K562 (cell line): ENCODE measurements around the gene KRABD2.

Experiments used
- ATAC-seq: fragments of 200-7000 bp; cut with Tn5 transposase; 3 replicates; pipeline ENCODE4 v1.9.1; 2020; ENCODE audit warnings: moderate library complexity
- BruUV-seq: library from RNA; stranded (reverse); fragments of 400-500 nt; replicated peaks from 2 replicates; lab custom pipeline; 2021; lab: Mats Ljungman, UMichigan
- CTCF ChIA-PET: fragments of 300-600 bp; formaldehyde crosslinking; extraction: SDS; loops from one replicate; lab custom pipeline; 2021; ENCODE audit warnings: low intra/inter-chr PET ratio; lab: Yijun Ruan, JAX
- POLR2A ChIA-PET: fragments of 300-600, 350-650 bp; sonication (Branson Sonifier 250); formaldehyde crosslinking; extraction: SDS; loops from one replicate; lab custom pipeline; 2021; ENCODE audit warnings: antibody characterized with exemption, inconsistent platforms; lab: Yijun Ruan, JAX
- DNase-seq, 4 experiments: peaks; one replicate each; pipeline versions ENCODE4 v3.0.0 to v3.0.0-alpha.2; 2011 to 2018; ENCODE audit warnings: low spot score in 3 of 4, mixed read lengths in 3 of 4; ENCODE audit errors: extremely low read depth in 1 of 4
- FAIRE-seq: peaks from 2 replicates; lab custom pipeline; 2011; peaks lifted over from hg19 to GRCh38; lab: Jason Lieb, UNC
- H2AFZ ChIP-seq: 2 replicates; pipeline ENCODE4 v1.6.0; 2011; ENCODE audit warnings: low read depth, low read length, control low read depth, inconsistent platforms
- H3K27ac ChIP-seq: fragments of 200-600 bp; 3 replicates; pipeline ENCODE4 v1.8.0; 2011; ENCODE audit warnings: low read depth, mild to moderate bottlenecking, control low read depth, inconsistent platforms, low read length, moderate library complexity, mixed read lengths; ENCODE audit errors: extremely low read depth
- H3K27me3 ChIP-seq, 2 experiments: fragments of 300-600 bp in 1 of 2; 2 replicates in 1 of 2; 3 replicates in 1 of 2; pipeline versions ENCODE4 v1.6.0 to v1.8.0; 2011; ENCODE audit warnings: inconsistent platforms in 2 of 2, low read length in 2 of 2, mild to moderate bottlenecking in 1 of 2, mixed read lengths in 1 of 2, moderate library complexity in 1 of 2; ENCODE audit not compliant: control insufficient read depth in 2 of 2, insufficient read depth in 2 of 2
- H3K36me3 ChIP-seq: fragments of 300-600 bp; 3 replicates; pipeline ENCODE4 v1.8.0; 2011; ENCODE audit warnings: mild to moderate bottlenecking, low read length, inconsistent platforms; ENCODE audit not compliant: control insufficient read depth, insufficient read depth
- H3K4me1 ChIP-seq, 2 experiments: fragments of 200-600 bp in 1 of 2; replicated peaks in 1 of 2; 2 replicates in 1 of 2; 3 replicates in 1 of 2; pipeline versions ENCODE4 v1.5.1 to v1.8.0; 2011; ENCODE audit warnings: inconsistent platforms in 2 of 2, low read length in 2 of 2, mild to moderate bottlenecking in 1 of 2, mixed read lengths in 1 of 2, moderate library complexity in 1 of 2; ENCODE audit not compliant: control insufficient read depth in 2 of 2, insufficient read depth in 2 of 2
- H3K4me2 ChIP-seq: 2 replicates; pipeline ENCODE4 v1.6.1; 2011; ENCODE audit warnings: low read length, control low read depth, inconsistent platforms, mixed read lengths; ENCODE audit not compliant: insufficient read depth
- H3K4me3 ChIP-seq: fragments of 200-600 bp; sonication (generic), shearing (Covaris generic); 2 replicates; pipeline ENCODE4 v1.5.1; 2016; ENCODE audit warnings: control low read depth, inconsistent platforms
- H3K79me2 ChIP-seq: fragments of 200-600 bp; 3 replicates; pipeline ENCODE4 v1.8.0; 2011; ENCODE audit warnings: low read length, inconsistent platforms; ENCODE audit not compliant: control insufficient read depth, insufficient read depth
- H3K9ac ChIP-seq, 2 experiments: 2 replicates each; pipeline versions ENCODE4 v1.6.0 to v1.6.1; 2011; ENCODE audit warnings: low read depth in 2 of 2, low read length in 2 of 2, control low read depth in 1 of 2, inconsistent platforms in 1 of 2, mild to moderate bottlenecking in 1 of 2, mixed read lengths in 1 of 2; ENCODE audit not compliant: insufficient read depth in 1 of 2
- H3K9me1 ChIP-seq: one replicate; pipeline ENCODE4 v1.6.0; 2011; ENCODE audit warnings: inconsistent platforms, mild to moderate bottlenecking, low read length, moderate library complexity; ENCODE audit not compliant: control insufficient read depth, insufficient read depth
- H3K9me3 ChIP-seq: replicated peaks from 2 replicates; pipeline ENCODE4 v1.5.1; 2011; ENCODE audit warnings: low read depth, low read length, inconsistent platforms; ENCODE audit not compliant: control insufficient read depth, insufficient read depth
- H4K20me1 ChIP-seq: replicated peaks from 2 replicates; pipeline ENCODE4 v1.6.1; 2011; ENCODE audit warnings: low read length, inconsistent platforms, mixed read lengths; ENCODE audit not compliant: control insufficient read depth, insufficient read depth
- ATF7 ChIP-seq: fragments of 450-650 bp; IDR thresholded peaks from 2 replicates; pipeline ENCODE4 v1.7.1; 2014; ENCODE audit warnings: mild to moderate bottlenecking, moderate library complexity
- BDP1 ChIP-seq: IDR thresholded peaks from 3 replicates; pipeline ENCODE4 v1.6.1; 2011; ENCODE audit not compliant: insufficient read length, insufficient read depth
- CBX8 ChIP-seq: fragments of 200-600 bp; sonication (generic); IDR thresholded peaks from 2 replicates; pipeline ENCODE4 v1.6.1; 2012; ENCODE audit warnings: borderline replicate concordance, mixed run types, low read depth, mild to moderate bottlenecking, moderate library complexity, mixed read lengths, low read length, control low read depth, inconsistent platforms; ENCODE audit not compliant: poor library complexity, severe bottlenecking; ENCODE audit errors: extremely low read depth
- CSDE1 ChIP-seq, 2 experiments: fragments of 450-650 bp; IDR thresholded peaks; 2 replicates each; pipeline ENCODE4 v1.6.1; 2016; ENCODE audit warnings: mild to moderate bottlenecking in 1 of 2
- LEF1 ChIP-seq: fragments of 450-650 bp; IDR thresholded peaks from 2 replicates; pipeline ENCODE4 v1.6.1; 2016; ENCODE audit warnings: mild to moderate bottlenecking
- MCM3 ChIP-seq: fragments of 450-650 bp; IDR thresholded peaks from 2 replicates; pipeline ENCODE4 v1.6.1; 2016
- MTA2 ChIP-seq: fragments of 450-650 bp; IDR thresholded peaks from 2 replicates; pipeline ENCODE4 v1.6.1; 2016; ENCODE audit warnings: low read depth
- NFYB ChIP-seq: IDR thresholded peaks from 2 replicates; pipeline ENCODE4 v1.6.1; 2011; ENCODE audit warnings: mild to moderate bottlenecking, moderate library complexity; ENCODE audit not compliant: insufficient read length; ENCODE audit errors: extremely low read depth
- PCBP1 ChIP-seq: fragments of 200-400 bp; formaldehyde crosslinking; IDR thresholded peaks from 2 replicates; pipeline ENCODE4 v1.6.1; 2018; ENCODE audit warnings: mild to moderate bottlenecking, low read depth, low read length; ENCODE audit not compliant: poor library complexity, severe bottlenecking
- RAD21 ChIP-seq, 2 experiments: fragments of 250-450 bp in 1 of 2; fragments of 450-650 bp in 1 of 2; sonication (Bioruptor Pico) in 1 of 2; formaldehyde crosslinking in 1 of 2; IDR thresholded peaks in 1 of 2; conservative IDR thresholded peaks in 1 of 2; 2 replicates each; pipeline versions ENCODE4 v1.4.0 to v1.8.0; 2020 to 2022; ENCODE audit warnings: mild to moderate bottlenecking in 2 of 2, moderate library complexity in 1 of 2
- SREBF2 ChIP-seq: sonication (generic); formaldehyde crosslinking; IDR thresholded peaks from 2 replicates; pipeline ENCODE4 v1.4.0; 2020; ENCODE audit warnings: mild to moderate bottlenecking, missing genetic modification reagents
- TOE1 ChIP-seq, 2 experiments: fragments of 450-650 bp in 1 of 2; sonication (generic) in 1 of 2; formaldehyde crosslinking in 1 of 2; IDR thresholded peaks; 2 replicates each; pipeline versions ENCODE4 v1.7.1 to v1.8.0; 2016 to 2022; ENCODE audit warnings: borderline replicate concordance in 2 of 2, mild to moderate bottlenecking in 2 of 2, antibody characterized with exemption in 1 of 2, inconsistent platforms in 1 of 2, low read depth in 1 of 2, missing genetic modification reagents in 1 of 2, moderate library complexity in 1 of 2
- ZNF445 ChIP-seq: fragments of 250-450 bp; sonication (Bioruptor Pico); IDR thresholded peaks from 2 replicates; pipeline ENCODE4 v1.4.0; 2020; ENCODE audit warnings: low read depth, mild to moderate bottlenecking, moderate library complexity
- ZNF584 ChIP-seq: fragments of 200-800 bp; sonication (Bioruptor generic); IDR thresholded peaks from 2 replicates; pipeline ENCODE4 v1.6.1; 2016; ENCODE audit warnings: low read depth, mild to moderate bottlenecking, missing genetic modification characterization, missing compliant biosample characterization
- ZNF785 ChIP-seq: fragments of 250-450 bp; sonication (Bioruptor Pico); IDR thresholded peaks from 2 replicates; pipeline ENCODE4 v1.4.0; 2020; ENCODE audit warnings: mild to moderate bottlenecking
- WGBS: fragments of 100-300 bp; shearing (Covaris generic); methylation state at CpG from one replicate; pipeline ENCODE4 v1.1.6; 2016; ENCODE audit warnings: low coverage, mixed read lengths; ENCODE audit not compliant: insufficient coverage; ENCODE audit errors: missing lambda C conversion rate; 5-methylcytosine and 5-hydroxymethylcytosine counted together
- in situ Hi-C: fragments of 300-500 bp; cut with MboI; formaldehyde crosslinking; loops from 4 replicates; pipeline ENCODE4 v1.15.0; 2018; ENCODE audit warnings: inconsistent platforms, mixed read lengths
- intact Hi-C: fragments of 100-400 bp; cut with micrococcal nuclease; formaldehyde crosslinking; loops from 2 replicates; pipeline ENCODE4 v1.14.2; 2022
- TF ChIP-seq, protein P1 (sequence below): fragments of 200-400 bp; formaldehyde crosslinking; IDR thresholded peaks from 2 replicates; pipeline ENCODE4 v1.6.1; 2017; ENCODE audit warnings: mild to moderate bottlenecking, low read depth, low read length, moderate library complexity

KRABD2 gene

GRCh38 chr17:8365143-8365542 is 11.4 kb downstream of the KRABD2 start:
- no peak for DNase-seq

More at GRCh38 chr17:8365143-8365542, 11.4 kb downstream of the KRABD2 start:
- no peaks in the 10 kb centered on the region for H4K20me1 ChIP-seq
- no peak overlapping the region for H3K9ac ChIP-seq
- H3K4me1 ChIP-seq, result peaks cover 0 to 27% of the 10 kb centered on the region in 2 experiments; a peak in 4 of 5 replicates
- FAIRE-seq (no peak), ATAC-seq (no peak)
- no peak overlapping the region for H3K4me2 ChIP-seq
- no TSS peak for BruUV-seq
- no peaks in the 10 kb centered on the region for H3K79me2 ChIP-seq
- POLR2A ChIA-PET, result no interaction called here
- intact Hi-C loops, result no loop called here
- no peak for TF ChIP-seq MTA2
- TF ChIP-seq PCBP1, result no peak
- TF ChIP-seq ZNF584 (CRISPR knock-in tag), result no peak
- TF ChIP-seq SREBF2, result no peak
- no peak for TF ChIP-seq MCM3
- TF ChIP-seq RAD21 (CRISPR knock-in tag; conservative IDR thresholded peaks at IDR 0.05 in 1 of 2, IDR thresholded peaks at IDR 0.05 in 1 of 2), result no peak
- TF ChIP-seq, protein P1, sequence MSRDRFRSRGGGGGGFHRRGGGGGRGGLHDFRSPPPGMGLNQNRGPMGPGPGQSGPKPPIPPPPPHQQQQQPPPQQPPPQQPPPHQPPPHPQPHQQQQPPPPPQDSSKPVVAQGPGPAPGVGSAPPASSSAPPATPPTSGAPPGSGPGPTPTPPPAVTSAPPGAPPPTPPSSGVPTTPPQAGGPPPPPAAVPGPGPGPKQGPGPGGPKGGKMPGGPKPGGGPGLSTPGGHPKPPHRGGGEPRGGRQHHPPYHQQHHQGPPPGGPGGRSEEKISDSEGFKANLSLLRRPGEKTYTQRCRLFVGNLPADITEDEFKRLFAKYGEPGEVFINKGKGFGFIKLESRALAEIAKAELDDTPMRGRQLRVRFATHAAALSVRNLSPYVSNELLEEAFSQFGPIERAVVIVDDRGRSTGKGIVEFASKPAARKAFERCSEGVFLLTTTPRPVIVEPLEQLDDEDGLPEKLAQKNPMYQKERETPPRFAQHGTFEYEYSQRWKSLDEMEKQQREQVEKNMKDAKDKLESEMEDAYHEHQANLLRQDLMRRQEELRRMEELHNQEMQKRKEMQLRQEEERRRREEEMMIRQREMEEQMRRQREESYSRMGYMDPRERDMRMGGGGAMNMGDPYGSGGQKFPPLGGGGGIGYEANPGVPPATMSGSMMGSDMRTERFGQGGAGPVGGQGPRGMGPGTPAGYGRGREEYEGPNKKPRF, result no peak
- TF ChIP-seq NFYB, result no peak
- TF ChIP-seq ZNF445 (CRISPR knock-in tag), result no peak
- TF ChIP-seq LEF1, result no peak
- no peak for TF ChIP-seq ZNF785
- no peak for TF ChIP-seq ATF7
- TF ChIP-seq BDP1, result no peak
- no peak for TF ChIP-seq CBX8
- TF ChIP-seq TOE1 (IDR thresholded peaks at IDR 0.05; ENCODE audit: borderline replicate concordance), result no peak
- no peak for TF ChIP-seq TOE1 (CRISPR knock-in tag; IDR thresholded peaks at IDR 0.05; ENCODE audit: borderline replicate concordance, low read depth)
- no peak for TF ChIP-seq CSDE1 (IDR thresholded peaks at IDR 0.05)
- H3K27me3 ChIP-seq, result no peaks in the 10 kb centered on the region
- H3K36me3 ChIP-seq, result no peaks in the 10 kb centered on the region
- H3K4me3 ChIP-seq, result no peak overlapping the region
- H3K9me3 ChIP-seq, result no peaks in the 10 kb centered on the region
- WGBS, result 29% methylated on average over 1 of the region's 1 CpG
- in situ Hi-C loops, result no loop called here
- H3K9me1 ChIP-seq, result no peaks in the 10 kb centered on the region
- H2AFZ ChIP-seq, result no peak overlapping the region
- H3K27ac ChIP-seq, result no peak overlapping the region
- CTCF ChIA-PET, result no interaction called here
